ENCODE data around the gene MSH3.
"Not testable (repeated sequence)": the region's sequence is repeated elsewhere in the genome, so short reads cannot be mapped to it uniquely, and the experiment has no call there.

MSH3 gene

GRCh38 chr5:80798166-80798565 lies 143.7 kb downstream of the MSH3 start:
- DNase-seq = no peak

DNA sequence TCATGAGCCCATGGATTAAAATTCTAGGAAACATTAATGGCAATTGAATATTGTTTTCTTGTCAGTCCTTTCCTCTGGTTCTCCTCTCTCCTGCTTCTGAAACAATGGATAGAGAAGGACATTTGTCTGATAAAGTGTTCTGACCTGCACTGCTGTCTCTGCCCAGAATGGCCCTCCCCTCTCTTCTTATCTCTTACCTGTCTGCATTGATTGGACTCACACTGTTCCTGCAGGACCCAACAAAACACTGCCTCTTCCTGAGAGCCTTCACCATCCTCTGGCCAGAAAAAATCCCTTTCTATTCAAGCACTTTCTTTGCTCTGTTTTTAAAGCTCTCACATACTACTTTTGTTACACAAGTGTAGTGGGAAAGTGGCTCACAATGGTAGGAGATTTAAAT lies 144.2 kb downstream of the MSH3 start:
- DNase-seq = no peak

GRCh38 chr5:80799041-80799440 lies 144.6 kb downstream of the MSH3 start:
- DNase-seq = no peak

DNA sequence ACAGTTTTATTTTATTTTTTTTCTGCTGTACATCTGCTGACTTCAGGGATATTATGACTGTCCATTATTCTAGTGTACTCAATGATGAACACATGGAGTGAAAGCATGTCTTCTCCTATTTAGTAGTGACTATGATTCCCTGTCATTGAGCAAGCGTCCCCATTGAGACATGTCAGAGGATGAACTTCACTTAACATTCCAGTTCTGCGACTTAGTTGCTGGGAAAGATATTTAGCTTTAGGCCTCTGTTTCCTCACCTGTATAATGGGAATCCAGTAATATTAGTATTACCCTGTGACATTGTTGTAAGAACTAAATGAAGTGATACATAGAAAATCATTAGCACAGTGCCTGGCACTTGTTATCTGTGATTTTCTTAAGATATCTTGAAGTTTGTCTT lies 145.1 kb downstream of the MSH3 start:
- no peak for DNase-seq

DNA sequence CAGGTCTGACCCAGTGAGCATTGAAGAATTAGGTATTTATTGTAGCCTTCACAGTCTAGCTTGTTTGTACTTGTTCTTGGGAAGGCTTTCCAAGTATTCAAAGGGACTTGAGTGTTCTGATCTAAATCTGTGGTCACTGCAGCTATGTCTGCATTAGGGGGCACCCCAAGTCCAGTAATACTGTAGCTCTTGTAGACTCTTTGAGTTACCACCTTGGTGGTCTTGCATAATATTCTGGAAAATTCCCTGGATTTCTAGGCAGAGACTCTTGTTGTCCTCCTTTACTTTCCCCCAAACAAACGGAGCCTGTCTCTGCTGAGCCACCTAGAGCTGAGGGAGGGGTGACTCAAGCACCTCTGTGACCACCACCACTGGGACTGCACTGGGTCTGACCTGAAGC lies 149.9 kb downstream of the MSH3 start:
- DNase-seq = peak in 1 of 4 experiments; percentile 3

- no peak for DNase-seq
Measured at GRCh38 chr5:80805038-80805437, 150.6 kb downstream of the MSH3 start.

DNA sequence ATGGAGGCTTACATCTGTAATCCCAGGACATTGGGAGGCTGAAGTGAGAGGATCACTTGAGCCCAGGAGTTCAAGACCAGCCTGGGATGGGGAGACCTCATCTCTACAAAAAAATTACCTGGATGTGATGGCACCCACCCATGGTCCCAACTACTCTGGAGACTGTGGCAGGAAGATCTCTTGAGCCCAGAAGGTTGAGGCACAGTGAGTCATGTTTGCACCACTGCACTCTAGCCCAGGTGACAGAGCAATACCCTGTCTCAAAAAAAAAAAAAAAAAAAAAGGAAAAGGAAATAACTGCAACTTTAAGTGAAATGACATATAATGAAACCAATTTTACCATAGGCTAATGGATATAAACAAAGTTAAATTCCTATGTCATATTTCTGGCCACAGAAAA lies 152.5 kb downstream of the MSH3 start:
- no peak for DNase-seq

- no peak for DNase-seq
Measured at GRCh38 chr5:80809451-80809850, 155.0 kb downstream of the MSH3 start.

GRCh38 chr5:80810425-80810824 lies 156.0 kb downstream of the MSH3 start:
- DNase-seq = no peak

DNA sequence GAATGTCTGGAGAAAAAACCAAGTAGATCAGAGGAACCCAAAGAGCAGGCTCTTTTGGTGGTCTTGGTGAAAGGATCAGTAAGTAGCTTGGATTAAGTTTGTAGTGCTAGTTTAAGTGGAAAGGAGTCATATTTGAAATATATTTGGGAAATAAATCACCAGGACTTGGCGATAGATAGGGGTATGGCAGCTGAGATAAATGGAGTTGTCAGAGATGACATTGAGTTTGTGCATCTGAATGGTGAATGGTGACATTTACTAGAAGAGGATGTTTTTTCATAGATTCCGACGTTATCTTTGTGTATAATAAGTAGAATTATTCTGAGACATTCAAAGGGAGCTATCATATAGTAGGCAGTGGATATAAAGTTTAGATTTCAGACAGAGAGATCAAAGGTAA lies 162.1 kb downstream of the MSH3 start:
- DNase-seq = no peak

GRCh38 chr5:80820685-80821084 lies 166.2 kb downstream of the MSH3 start:
- DNase-seq = no peak

- no peak for DNase-seq
Measured at GRCh38 chr5:80822640-80823039, 168.2 kb downstream of the MSH3 start.

DNA sequence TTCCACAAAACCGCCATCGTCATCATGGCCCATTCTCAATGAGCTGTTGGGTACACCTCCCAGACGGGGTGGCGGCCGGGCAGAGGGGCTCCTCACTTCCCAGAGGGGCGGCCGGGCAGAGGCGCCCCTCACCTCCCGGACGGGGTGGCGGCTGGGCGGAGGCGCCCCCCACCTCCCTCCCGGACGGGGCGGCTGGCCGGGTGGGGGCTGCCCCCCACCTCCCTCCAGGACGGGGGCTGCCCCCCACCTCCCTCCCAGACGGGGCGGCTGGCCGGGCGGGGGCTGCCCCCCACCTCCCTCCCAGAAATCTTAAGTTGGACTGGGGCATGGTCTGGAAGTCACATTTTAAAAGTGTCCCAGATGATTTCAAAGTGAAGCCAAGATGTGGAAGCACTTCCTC lies 169.7 kb downstream of the MSH3 start:
- DNase-seq = not testable (repeated sequence)

DNA sequence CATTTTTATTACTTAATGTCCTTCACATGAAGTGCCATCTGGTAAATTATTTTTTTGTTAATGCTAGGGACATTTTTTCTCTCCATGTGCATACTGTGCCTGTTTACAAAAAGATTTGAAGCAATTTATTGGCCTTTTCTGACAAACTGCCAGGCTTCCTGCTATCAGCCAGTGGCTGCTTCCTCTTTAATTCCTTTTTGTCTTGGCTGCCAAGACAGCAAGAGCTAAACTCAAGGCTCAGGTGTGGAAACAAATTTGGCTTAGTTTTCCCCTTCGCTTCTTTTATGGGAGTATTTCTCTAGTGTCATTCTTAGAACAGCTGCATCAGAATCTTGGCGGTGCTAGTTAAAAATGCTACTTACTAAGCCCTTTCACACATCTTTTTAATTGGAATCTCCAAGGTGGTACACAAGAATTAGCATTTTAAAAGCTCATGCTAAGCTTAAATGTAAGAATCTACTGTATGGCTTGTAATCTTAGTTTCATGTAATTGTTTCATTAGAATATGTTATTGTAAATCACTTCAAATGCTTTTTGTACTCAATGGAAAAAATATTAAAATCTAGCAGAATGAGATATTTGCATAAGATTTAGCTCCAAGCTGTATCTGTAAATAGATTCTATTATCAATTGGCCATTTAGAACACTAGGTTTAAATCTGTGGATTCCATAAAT lies 171.5 kb downstream of the MSH3 start:
- peak in 2 of 4 experiments; percentile 6 to 10 for DNase-seq

DNA sequence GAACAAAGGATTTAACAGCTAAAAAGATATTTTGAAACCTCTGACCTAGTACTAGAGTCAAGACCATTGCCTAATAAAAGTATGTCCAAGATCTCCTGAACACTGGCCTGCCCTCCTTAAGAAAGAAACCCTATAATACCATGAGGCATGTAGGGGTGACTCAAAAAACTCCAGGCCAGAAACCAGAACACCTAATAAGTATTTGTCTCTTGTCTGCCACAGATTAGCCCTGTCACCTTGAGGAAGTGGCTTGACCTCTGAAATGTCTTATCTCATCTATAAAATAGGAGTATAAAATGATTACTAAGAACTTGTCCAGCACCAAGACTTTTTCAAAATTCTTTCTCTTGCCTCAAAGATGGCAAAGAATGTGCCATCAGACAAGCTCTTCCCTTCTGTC lies 180.3 kb downstream of the MSH3 start:
- no peak for DNase-seq

DNA sequence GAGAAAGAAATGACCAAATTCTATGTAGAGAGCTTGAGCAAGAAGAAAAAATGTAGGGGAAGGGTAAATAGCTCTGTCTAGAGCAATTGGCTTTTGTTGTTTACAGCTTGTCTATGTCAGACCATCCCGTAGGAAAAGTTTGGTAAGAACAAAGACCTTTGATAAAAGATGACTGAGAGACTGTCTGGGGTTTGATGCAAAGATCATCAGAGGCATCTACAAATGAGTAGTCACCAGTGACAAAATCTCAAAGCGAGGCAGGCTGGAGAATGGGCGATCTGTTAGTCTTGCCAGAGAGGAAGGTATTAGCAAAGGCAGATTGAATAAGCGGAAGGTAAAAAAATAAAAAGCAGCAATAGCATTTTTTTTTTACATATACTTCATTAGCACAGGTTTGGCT lies 180.7 kb downstream of the MSH3 start:
- no peak for DNase-seq

DNA sequence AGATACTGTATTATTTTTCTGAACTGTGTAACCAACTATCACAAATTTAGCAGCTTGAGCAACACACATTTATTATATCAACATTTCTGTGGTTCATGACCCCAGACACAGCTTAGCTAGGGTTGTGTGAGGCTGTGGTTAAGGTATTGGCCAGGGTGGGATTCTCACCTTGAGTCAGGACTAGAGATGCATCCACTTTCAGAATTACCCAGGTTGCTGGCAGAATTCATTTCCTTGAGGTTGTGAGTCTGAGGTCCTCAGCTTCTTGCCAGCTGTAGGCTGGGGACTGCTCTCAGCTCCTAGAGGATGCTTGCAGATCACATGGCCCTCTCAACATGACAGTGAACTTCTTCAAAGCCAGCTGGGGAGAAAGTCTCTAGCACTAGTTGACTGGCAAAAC lies 183.2 kb downstream of the MSH3 start:
- DNase-seq = no peak

DNA sequence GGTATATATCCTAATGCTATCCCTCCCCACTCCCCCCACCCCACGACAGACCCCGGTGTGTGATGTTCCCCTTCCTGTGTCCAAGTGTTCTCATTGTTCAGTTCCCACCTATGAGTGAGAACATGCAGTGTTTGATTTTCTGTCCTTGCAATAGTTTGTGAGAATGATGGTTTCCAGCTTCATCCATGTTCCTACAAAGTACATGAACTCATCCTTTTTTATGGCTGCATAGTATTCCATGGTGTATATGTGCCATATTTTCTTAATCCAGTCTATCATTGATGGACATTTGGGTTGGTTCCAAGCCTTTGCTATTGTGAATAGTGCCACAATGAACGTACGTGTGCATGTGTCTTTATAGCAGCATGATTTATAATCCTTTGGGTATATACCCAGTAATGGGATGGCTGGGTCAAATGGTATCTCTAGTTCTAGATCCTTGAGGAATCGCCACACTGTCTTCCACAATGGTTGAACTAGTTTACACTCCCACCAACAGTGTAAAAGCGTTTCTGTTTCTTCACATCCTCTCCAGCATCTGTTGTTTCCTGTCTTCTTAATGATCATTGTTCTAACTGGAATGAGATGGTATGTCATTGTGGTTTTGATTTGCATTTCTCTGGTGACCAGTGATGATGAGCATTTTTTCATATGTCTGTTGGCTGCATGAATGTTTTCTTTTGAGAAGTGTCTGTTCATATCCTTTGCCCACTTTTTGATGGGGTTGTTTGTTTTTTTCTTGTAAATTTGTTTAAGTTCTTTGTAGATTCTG lies 186.8 kb downstream of the MSH3 start:
- DNase-seq = not testable (repeated sequence)

GRCh38 chr5:80846422-80846821 lies 192.0 kb downstream of the MSH3 start:
- not testable (repeated sequence) for DNase-seq

- DNase-seq = not testable (repeated sequence)
Measured at GRCh38 chr5:80850168-80850567, 195.7 kb downstream of the MSH3 start.

DNA sequence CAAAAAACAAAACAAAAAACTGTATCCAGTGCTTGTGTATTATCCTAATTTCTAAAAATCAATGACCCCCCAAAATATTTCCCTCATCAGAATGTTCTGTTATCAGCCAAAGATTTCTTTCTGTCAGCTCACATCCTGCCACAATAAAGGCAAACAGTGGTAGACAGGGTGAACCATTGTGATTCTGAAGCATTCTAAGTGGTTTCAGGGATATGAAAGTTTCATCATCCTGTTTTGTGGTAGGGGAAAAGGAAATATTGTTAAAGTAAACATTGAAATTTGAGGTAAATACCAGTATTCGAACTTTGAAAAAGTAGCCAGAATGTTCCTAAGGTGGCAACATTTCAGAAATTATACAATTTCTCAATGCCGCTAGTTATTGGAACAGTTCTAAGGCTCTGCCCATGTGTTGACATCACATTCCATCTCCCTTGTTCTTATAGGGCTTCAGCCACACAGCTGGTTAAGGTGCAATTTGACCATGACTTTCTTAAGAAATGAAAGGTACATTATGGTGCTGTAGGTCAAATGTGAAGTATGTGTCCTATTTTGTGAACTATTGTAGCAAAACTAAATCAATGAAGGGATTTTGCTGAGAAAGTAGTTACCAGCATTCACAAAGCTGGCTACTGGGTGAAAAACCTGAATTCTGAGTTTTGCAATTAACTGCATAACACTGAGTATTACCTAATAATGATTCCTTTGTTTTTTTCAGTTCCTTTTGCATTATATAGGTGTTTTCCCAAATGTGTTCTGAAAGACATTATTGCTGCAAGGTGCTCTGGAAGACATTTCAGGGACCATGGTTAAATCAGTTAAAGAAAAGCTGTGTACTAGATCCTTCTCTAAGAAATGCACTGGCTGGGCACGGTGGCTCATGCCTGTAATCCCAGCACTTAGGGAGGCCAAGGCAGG lies 198.1 kb downstream of the MSH3 start:
- DNase-seq = no peak

- no peak for DNase-seq
Measured at GRCh38 chr5:80853413-80853812, 199.0 kb downstream of the MSH3 start.

- no peak for DNase-seq
Measured at GRCh38 chr5:80854583-80854982, 200.1 kb downstream of the MSH3 start.

Data from suppressor macrophage (primary cell).